ENCODE measurements around the gene PCDHGA5. TPM values are rescaled to one million over a fixed set of nuclear protein-coding genes. Genes with fewer than 3 reads are reported as not detected.
"Not testable (repeated sequence)": the region's sequence is repeated elsewhere in the genome, so short reads cannot be mapped to it uniquely, and the experiment has no call there.

The PCDHGA5 gene
- total RNA-seq, 4 donors from 2014 or later: 0.51 to 3.4 (median 1.6) TPM

DNA sequence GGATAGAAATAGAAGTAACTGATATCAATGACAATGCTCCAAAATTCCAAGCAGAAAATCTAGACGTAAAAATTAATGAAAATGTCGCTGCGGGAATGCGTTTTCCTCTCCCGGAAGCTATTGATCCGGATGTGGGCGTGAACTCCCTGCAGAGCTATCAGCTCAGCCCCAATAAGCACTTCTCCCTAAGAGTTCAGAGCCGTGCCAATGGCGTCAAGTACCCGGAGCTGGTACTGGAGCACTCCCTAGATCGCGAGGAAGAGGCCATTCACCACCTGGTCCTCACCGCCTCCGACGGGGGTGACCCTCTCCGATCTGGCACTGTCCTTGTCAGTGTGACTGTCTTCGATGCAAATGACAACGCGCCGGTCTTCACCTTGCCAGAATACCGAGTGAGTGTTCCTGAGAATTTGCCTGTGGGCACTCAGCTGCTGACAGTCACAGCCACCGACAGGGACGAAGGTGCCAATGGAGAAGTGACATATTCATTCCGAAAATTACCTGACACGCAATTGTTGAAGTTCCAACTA, 49.6 kb downstream of the PCDHGA5 start:
- 20 to 23% methylated on average over 25 of the region's 25 CpGs for WGBS, 2 donors
- no peak for TF ChIP-seq POLR2A (IDR thresholded peaks at IDR 0.05)
- TF ChIP-seq, protein P1, sequence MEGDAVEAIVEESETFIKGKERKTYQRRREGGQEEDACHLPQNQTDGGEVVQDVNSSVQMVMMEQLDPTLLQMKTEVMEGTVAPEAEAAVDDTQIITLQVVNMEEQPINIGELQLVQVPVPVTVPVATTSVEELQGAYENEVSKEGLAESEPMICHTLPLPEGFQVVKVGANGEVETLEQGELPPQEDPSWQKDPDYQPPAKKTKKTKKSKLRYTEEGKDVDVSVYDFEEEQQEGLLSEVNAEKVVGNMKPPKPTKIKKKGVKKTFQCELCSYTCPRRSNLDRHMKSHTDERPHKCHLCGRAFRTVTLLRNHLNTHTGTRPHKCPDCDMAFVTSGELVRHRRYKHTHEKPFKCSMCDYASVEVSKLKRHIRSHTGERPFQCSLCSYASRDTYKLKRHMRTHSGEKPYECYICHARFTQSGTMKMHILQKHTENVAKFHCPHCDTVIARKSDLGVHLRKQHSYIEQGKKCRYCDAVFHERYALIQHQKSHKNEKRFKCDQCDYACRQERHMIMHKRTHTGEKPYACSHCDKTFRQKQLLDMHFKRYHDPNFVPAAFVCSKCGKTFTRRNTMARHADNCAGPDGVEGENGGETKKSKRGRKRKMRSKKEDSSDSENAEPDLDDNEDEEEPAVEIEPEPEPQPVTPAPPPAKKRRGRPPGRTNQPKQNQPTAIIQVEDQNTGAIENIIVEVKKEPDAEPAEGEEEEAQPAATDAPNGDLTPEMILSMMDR (IDR thresholded peaks at IDR 0.05): no peak

DNA sequence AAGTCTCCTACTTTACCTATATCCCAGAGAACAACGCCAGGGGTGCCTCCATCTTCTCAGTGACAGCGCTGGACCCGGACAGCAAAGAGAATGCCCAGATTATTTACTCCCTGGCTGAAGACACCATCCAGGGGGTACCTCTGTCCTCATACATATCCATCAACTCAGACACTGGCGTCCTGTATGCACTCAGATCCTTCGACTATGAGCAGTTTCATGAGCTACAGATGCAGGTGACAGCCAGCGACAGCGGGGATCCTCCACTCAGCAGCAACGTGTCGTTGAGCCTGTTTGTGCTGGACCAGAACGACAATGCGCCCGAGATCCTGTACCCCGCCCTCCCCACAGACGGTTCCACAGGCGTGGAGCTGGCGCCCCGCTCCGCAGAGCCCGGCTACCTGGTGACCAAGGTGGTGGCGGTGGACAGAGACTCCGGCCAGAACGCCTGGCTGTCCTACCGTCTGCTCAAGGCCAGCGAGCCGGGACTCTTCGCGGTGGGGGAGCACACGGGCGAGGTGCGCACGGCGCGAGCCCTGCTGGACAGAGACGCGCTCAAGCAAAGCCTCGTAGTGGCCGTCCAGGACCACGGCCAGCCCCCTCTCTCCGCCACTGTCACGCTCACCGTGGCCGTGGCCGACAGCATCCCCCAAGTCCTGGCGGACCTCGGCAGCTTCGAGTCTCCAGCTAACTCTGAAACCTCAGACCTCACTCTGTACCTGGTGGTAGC, 50.7 kb downstream of the PCDHGA5 start:
- not testable (repeated sequence) for DNase-seq (ENCODE audit: low spot score in 2 of 2); H3K4me3 ChIP-seq (ENCODE audit: low read depth, poor library complexity, severe bottlenecking)
- intact Hi-C loops (cut with DNase I; ENCODE audit: low total_unique reads): loop anchor here (10.0 kb wide), 1 partner anchor 140 kb away; no protein-coding TSS in a partner anchor
- 34 to 37% methylated on average over 41 to 45 of the region's 46 CpGs for WGBS, 2 donors

More for the DNA sequence above, 49.6 kb downstream of the PCDHGA5 start:
- no peak overlapping the region for H3K4me3 ChIP-seq (ENCODE audit: low read depth, poor library complexity, severe bottlenecking)
- intact Hi-C loops (cut with DNase I; ENCODE audit: low total_unique reads): loop anchor here (10.0 kb wide), 1 partner anchor 141 kb away; no protein-coding TSS in a partner anchor
- DNase-seq (ENCODE audit: low spot score in 2 of 2): no peak

DNA sequence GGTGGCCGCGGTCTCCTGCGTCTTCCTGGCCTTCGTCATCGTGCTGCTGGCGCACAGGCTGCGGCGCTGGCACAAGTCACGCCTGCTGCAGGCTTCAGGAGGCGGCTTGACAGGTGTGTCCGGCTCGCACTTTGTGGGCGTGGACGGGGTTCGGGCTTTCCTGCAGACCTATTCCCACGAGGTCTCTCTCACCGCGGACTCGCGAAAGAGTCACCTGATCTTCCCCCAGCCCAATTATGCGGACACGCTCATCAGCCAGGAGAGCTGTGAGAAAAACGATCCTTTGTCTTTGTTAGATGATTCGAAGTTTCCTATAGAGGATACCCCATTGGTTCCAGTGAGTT, 51.3 kb downstream of the PCDHGA5 start:
- DNase-seq (ENCODE audit: low spot score in 2 of 2); H3K4me3 ChIP-seq (ENCODE audit: low read depth, poor library complexity, severe bottlenecking): not testable (repeated sequence)
- intact Hi-C loops (cut with DNase I; ENCODE audit: low total_unique reads): loop anchor here (10.0 kb wide), 1 partner anchor 140 kb away; no protein-coding TSS in a partner anchor
- WGBS, 2 donors: 26 to 28% methylated on average over 19 to 24 of the region's 24 CpGs

Other genes starting within 250 kb of the PCDHGA5 start
- 1 to 10 TPM; 1.1 to 2.8 (median 2.0) TPM for gene PCDHB4, start 242.3 kb upstream of the PCDHGA5 start, total RNA-seq
- 1 to 10 TPM in 2 of 4 donors, under 1 TPM in 1, not detected in 1; 0.49 to 4.9 (median 1.4) TPM for gene PCDHB5, start 229.0 kb upstream of the PCDHGA5 start, total RNA-seq
- gene PCDHB6, start 214.1 kb upstream of the PCDHGA5 start, total RNA-seq: 1 to 10 TPM in 2 of 4 donors, under 1 TPM in 1, not detected in 1; 0.93 to 1.3 (median 1.3) TPM
- 1 to 10 TPM in 1 of 4 donors, under 1 TPM in 3; 0.49 to 1.1 (median 0.58) TPM for gene PCDHB7, start 191.5 kb upstream of the PCDHGA5 start, total RNA-seq
- gene PCDHB8, start 186.4 kb upstream of the PCDHGA5 start, total RNA-seq: 1 to 10 TPM in 2 of 4 donors, under 1 TPM in 2; 0.10 to 1.2 (median 0.76) TPM
- gene PCDHB16, start 181.8 kb upstream of the PCDHGA5 start, total RNA-seq: 1 to 10 TPM in 3 of 4 donors, under 1 TPM in 1; 0.55 to 3.2 (median 1.9) TPM
- 1 to 10 TPM in 2 of 4 donors, under 1 TPM in 2; 0.38 to 2.2 (median 1.2) TPM for gene PCDHB9, start 177.0 kb upstream of the PCDHGA5 start, total RNA-seq
- 1 to 10 TPM in 2 of 4 donors, under 1 TPM in 2; 0.19 to 1.5 (median 0.76) TPM for gene PCDHB10, start 171.8 kb upstream of the PCDHGA5 start, total RNA-seq
- 1 to 10 TPM in 3 of 4 donors, under 1 TPM in 1; 0.63 to 1.7 (median 1.4) TPM for gene PCDHB11, start 164.5 kb upstream of the PCDHGA5 start, total RNA-seq
- 1 to 10 TPM in 2 of 4 donors, under 1 TPM in 1, not detected in 1; 0.49 to 3.2 (median 2.3) TPM for gene PCDHB12, start 155.4 kb upstream of the PCDHGA5 start, total RNA-seq
- 1 to 10 TPM; 3.3 to 9.0 (median 5.0) TPM for gene PCDHB13, start 150.2 kb upstream of the PCDHGA5 start, total RNA-seq
- 1 to 10 TPM; 5.4 to 7.5 (median 6.2) TPM for gene PCDHB14, start 140.8 kb upstream of the PCDHGA5 start, total RNA-seq
- gene PCDHB15, start 118.8 kb upstream of the PCDHGA5 start, total RNA-seq: 1 to 10 TPM in 3 of 4 donors, under 1 TPM in 1; 0.46 to 2.0 (median 1.4) TPM
- gene SLC25A2, start 60.1 kb upstream of the PCDHGA5 start, total RNA-seq: 1 to 10 TPM in 1 of 4 donors, under 1 TPM in 2, not detected in 1; 0.66 to 5.0 (median 0.67) TPM
- 10 to 100 TPM; 46.9 to 76.0 (median 64.9) TPM for gene TAF7, start 43.4 kb upstream of the PCDHGA5 start, total RNA-seq
- gene PCDHGA1, start 33.6 kb upstream of the PCDHGA5 start, total RNA-seq: under 1 TPM in 3 of 4 donors, not detected in 1; 0.52 to 0.54 (median 0.53) TPM
- gene PCDHGA2, start 25.4 kb upstream of the PCDHGA5 start, total RNA-seq: 1 to 10 TPM; 1.4 to 5.3 (median 1.9) TPM
- gene PCDHGA3, start 20.3 kb upstream of the PCDHGA5 start, total RNA-seq: 1 to 10 TPM; 1.0 to 3.5 (median 2.9) TPM
- gene PCDHGB1, start 14.1 kb upstream of the PCDHGA5 start, total RNA-seq: 1 to 10 TPM in 3 of 4 donors, under 1 TPM in 1; 0.30 to 1.3 (median 1.1) TPM
- gene PCDHGA4, start 9.1 kb upstream of the PCDHGA5 start, total RNA-seq: 1 to 10 TPM in 3 of 4 donors, under 1 TPM in 1; 0.25 to 4.3 (median 2.4) TPM
- gene PCDHGB2, start 4.2 kb upstream of the PCDHGA5 start, total RNA-seq: 1 to 10 TPM; 2.1 to 4.0 (median 2.6) TPM
- 1 to 10 TPM; 3.0 to 7.9 (median 4.8) TPM for gene PCDHGB3, start 6.1 kb downstream of the PCDHGA5 start, total RNA-seq
- gene PCDHGA6, start 9.7 kb downstream of the PCDHGA5 start, total RNA-seq: 1 to 10 TPM; 2.5 to 3.7 (median 3.6) TPM
- gene PCDHGA7, start 18.6 kb downstream of the PCDHGA5 start, total RNA-seq: 1 to 10 TPM; 2.2 to 2.5 (median 2.5) TPM
- 1 to 10 TPM; 5.2 to 8.9 (median 8.4) TPM for gene PCDHGB4, start 23.5 kb downstream of the PCDHGA5 start, total RNA-seq
- gene PCDHGA8, start 28.5 kb downstream of the PCDHGA5 start, total RNA-seq: 1 to 10 TPM in 3 of 4 donors, under 1 TPM in 1; 0.97 to 2.2 (median 1.6) TPM
- gene PCDHGB5, start 33.8 kb downstream of the PCDHGA5 start, total RNA-seq: 10 to 100 TPM; 12.3 to 17.6 (median 14.6) TPM
- gene PCDHGA9, start 38.6 kb downstream of the PCDHGA5 start, total RNA-seq: 1 to 10 TPM; 5.6 to 8.2 (median 6.3) TPM
- gene PCDHGB6, start 43.9 kb downstream of the PCDHGA5 start, total RNA-seq: 1 to 10 TPM; 4.4 to 7.4 (median 6.6) TPM
- 10 to 100 TPM in 1 of 4 donors, 1 to 10 TPM in 3; 6.8 to 11.7 (median 8.3) TPM for gene PCDHGA10, start 48.8 kb downstream of the PCDHGA5 start, total RNA-seq
- gene PCDHGB7, start 53.5 kb downstream of the PCDHGA5 start, total RNA-seq: 10 to 100 TPM in 2 of 4 donors, 1 to 10 TPM in 2; 8.0 to 11.3 (median 10.1) TPM
- 1 to 10 TPM; 3.2 to 6.9 (median 3.7) TPM for gene PCDHGA11, start 56.9 kb downstream of the PCDHGA5 start, total RNA-seq
- 1 to 10 TPM; 3.4 to 9.1 (median 6.3) TPM for gene PCDHGA12, start 66.3 kb downstream of the PCDHGA5 start, total RNA-seq
- 10 to 100 TPM; 45.5 to 80.8 (median 49.7) TPM for gene PCDHGC3, start 111.8 kb downstream of the PCDHGA5 start, total RNA-seq
- 10 to 100 TPM in 1 of 4 donors, 1 to 10 TPM in 3; 1.2 to 34.5 (median 2.2) TPM for gene PCDHGC4, start 120.9 kb downstream of the PCDHGA5 start, total RNA-seq
- gene PCDHGC5, start 124.9 kb downstream of the PCDHGA5 start, total RNA-seq: 1 to 10 TPM; 1.1 to 1.7 (median 1.7) TPM